Lower leg skin (tissue), 3 donors: ENCODE results near the gene CMTM5.

Experiments used
- CTCF ChIP-seq, 3 donors: fragments of 450-650 bp; IDR thresholded peaks; one replicate each; pipeline ENCODE4 v1.5.1; 2016; ENCODE audit warnings: antibody characterized with exemption in 3 of 3, mild to moderate bottlenecking in 3 of 3, moderate library complexity in 2 of 3
- POLR2A ChIP-seq, 2 donors: fragments of 450-650 bp; IDR thresholded peaks; one replicate each; pipeline ENCODE4 v1.6.1; 2016 to 2017; ENCODE audit warnings: antibody characterized with exemption in 2 of 2, mild to moderate bottlenecking in 1 of 2, moderate library complexity in 1 of 2

GRCh38 chr14:23362200-23362599, 14.6 kb upstream of the CMTM5 start:
- TF ChIP-seq POLR2A (IDR thresholded peaks at IDR 0.05) (no peak), CTCF (IDR thresholded peaks at IDR 0.05) (no peak)
